Fibroblast of lung (primary cell): Measurements from ENCODE around the gene TMEM191C.

Source experiments
- CTCF ChIP-seq, 2 donors: IDR thresholded peaks in 1 of 2; conservative IDR thresholded peaks in 1 of 2; 1 replicate in 1 of 2; 2 replicates in 1 of 2; pipeline ENCODE4 v1.5.1; 2011 to 2012; ENCODE audit warnings: low read length in 2 of 2, control low read depth in 1 of 2, inconsistent platforms in 1 of 2, low read depth in 1 of 2, mild to moderate bottlenecking in 1 of 2
- EZH2 ChIP-seq: IDR thresholded peaks from 2 replicates; pipeline ENCODE4 v1.5.1; 2012; ENCODE audit warnings: low read length, control low read depth, mild to moderate bottlenecking; ENCODE audit errors: missing control alignments

- TF ChIP-seq CTCF (conservative IDR thresholded peaks at IDR 0.05 in 1 of 2, IDR thresholded peaks at IDR 0.05 in 1 of 2; ENCODE audit: low read depth in 1 of 2, low read length in 2 of 2) (no peak), EZH2 (no peak)
These were observed 10.0 kb upstream of the TMEM191C start for GRCh38 chr22:21457023-21457787.
